NCI-H2227 (cell line): ENCODE measurements around the gene SLC12A4.
"Not testable (repeated sequence)": the region's sequence is repeated elsewhere in the genome, so short reads cannot be mapped to it uniquely, and the experiment has no call there.

Experiments used
- DNase-seq: peaks from one replicate; lab custom pipeline; 2025; ENCODE audit not compliant: unreplicated experiment; lab: John Stamatoyannopoulos, UW

The SLC12A4 gene

DNA sequence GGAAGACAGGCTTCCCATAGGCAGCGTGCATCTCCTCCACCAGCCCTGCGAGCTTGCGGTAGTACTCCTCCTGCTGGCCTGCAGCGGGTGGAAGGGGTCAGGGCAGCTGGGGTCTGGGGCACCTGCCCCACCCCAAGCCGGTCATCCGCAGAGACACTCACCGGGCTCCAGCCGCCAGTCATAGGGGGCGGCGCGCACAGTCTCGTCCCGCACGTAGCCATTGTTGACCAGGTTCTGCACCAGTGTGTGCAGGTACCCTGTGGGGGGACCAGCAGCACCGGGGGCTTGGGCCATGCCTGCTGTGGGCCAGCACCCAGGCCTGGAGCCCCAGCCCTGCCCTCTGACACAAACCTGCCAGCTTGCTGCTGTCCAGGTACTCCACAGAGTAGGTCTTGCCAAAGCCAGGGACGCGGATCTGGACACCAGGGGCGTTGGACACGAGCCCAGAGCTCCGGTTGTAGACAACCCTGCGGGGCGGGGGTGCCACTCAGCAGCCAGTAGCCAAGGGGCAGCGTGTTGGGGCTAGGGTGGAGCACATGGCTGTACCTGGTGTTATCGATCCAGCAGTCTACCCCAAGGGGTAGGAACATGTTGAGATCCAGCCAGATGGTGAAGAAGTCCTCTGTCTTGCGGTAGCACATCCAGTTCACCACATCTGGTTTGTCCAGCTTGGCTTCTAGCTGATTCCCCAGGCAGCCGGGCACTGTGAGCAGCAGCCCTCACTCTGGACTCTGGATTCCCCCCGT is 25.8 kb downstream of the SLC12A4 start:
- no peak for DNase-seq

- peak; percentile 23 for DNase-seq
These were observed 26.3 kb downstream of the SLC12A4 start for GRCh38 chr16:67942200-67942509.

DNA sequence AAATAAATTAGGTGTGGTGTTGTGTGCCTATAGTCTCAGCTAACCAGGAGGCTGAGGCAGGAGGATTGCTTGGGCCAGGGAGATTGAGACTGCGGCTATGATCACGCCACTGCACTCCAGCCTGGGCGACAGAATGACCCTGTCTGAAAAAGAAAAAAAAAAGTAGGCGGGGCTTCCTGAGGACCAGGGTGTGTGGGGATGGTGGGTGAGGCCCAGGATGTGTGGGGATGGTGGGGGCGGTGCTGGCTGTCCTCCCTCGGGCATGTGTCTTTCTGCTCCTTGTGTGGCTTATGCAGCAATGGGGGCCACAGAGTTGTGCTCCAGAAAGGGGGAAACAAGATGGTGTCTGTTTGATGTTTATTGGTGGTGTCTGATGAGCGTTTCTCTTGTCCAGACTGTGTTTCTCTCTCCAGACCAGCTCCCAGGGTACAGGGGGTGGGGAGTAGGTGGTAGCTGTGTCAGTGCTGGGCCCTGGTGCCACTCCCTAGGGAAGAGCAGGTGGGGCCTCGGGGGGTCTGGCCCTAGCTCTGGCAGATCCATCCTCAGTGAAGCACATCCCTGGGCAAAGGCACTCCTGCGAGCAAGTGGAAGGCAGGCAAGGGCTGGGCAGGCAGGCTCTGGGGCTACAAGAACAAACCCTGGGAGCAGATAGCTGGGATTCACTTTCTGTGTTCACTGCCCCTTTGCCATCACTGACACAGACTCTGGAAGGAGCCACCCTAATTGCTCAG is 26.8 kb downstream of the SLC12A4 start:
- no peak for DNase-seq

GRCh38 chr16:67940446-67941089 is 27.9 kb downstream of the SLC12A4 start:
- no peak for DNase-seq

- no peak for DNase-seq
These were observed 28.7 kb downstream of the SLC12A4 start for GRCh38 chr16:67939507-67940445.

- not testable (repeated sequence) for DNase-seq
These were observed 30.7 kb downstream of the SLC12A4 start for GRCh38 chr16:67937713-67938112.

- no peak for DNase-seq
These were observed 31.4 kb downstream of the SLC12A4 start for GRCh38 chr16:67936880-67937605.

DNA sequence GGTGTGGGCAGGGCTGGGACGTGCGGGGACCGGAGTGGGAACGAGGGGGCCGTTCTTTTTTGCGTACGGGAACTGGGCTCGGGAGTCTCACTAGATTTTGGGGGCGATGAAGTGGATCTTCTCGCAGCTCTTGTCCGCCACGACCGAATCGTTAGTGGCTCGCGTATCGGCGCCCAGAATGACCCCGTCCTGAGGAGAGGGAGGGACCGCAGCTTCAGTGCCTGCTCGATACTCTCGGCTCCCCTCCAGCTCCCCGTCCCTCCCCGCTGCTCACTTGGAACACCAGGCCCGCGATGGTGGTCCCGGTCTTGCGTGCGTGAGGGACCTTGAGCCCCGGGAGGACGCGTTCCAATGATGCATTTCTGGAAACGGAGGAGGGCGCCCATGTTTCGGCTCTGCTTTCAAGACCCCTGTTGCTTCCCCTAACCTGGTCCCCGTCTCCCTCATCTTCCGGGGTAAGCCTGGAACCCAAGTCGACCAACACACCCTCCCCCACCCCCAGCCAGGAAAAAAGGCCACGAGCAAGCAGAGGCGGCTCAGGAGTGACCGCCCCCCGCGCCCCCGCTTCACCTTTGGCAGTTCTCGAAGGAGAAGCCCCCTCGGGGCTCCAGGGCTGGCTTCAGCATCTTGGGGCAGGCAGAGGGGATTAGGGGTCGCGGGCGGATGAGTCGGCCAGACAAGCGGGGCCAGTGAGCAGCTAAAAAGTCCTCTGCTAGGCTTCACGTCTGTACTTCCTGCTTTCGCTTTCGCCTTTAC is 32.1 kb downstream of the SLC12A4 start, which contains the start of gene PSMB10:
Gene PSMB10 (minus strand): TSS at position 727 of the 756 bp plus-strand sequence. CDS start 101 bp downstream, at position 626.
- peak; percentile 60 for DNase-seq

GRCh38 chr16:67935402-67936123 is 32.9 kb downstream of the SLC12A4 start:
- DNase-seq, result peak; percentile 96

GRCh38 chr16:67935101-67935401 is 33.4 kb downstream of the SLC12A4 start:
- DNase-seq, result no peak

DNA sequence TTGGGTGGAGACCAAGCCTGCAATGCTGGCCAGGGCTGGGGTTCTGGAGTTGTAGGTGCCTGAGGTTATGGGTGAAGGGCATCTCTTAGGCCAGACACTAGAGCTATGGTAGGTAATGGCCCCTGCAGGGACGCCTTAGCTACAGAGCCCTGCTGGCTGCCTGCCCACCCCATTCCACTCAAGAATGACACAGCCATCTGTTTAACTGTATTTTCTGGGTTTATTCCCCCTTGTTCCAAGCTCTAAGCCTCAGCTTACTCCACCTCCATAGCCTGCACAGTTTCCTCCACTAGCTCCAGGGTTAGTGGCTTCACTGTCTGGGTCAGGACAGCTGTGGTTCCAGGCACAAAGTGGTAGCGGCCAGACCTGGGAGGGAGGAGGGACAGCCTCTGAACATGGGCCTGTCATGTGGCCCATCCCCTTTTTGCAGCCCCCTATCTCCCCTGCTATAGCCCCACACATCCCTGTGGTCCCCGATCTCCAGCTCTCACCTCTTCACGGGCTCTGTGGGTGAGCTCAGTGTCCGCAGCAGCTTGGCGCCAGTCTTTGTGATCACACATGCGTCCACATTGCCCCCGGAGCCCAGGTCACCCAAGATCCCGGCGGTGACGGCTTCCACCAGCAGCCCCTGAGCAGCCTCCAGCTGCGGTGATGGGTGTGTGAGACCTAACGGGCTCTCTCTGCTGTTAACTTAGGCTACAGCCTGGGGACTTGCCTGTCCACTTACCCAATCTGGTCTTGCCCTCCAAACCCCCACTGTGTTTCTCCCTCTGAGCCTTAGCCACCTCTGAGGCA is 33.9 kb downstream of the SLC12A4 start:
- no peak for DNase-seq

DNA sequence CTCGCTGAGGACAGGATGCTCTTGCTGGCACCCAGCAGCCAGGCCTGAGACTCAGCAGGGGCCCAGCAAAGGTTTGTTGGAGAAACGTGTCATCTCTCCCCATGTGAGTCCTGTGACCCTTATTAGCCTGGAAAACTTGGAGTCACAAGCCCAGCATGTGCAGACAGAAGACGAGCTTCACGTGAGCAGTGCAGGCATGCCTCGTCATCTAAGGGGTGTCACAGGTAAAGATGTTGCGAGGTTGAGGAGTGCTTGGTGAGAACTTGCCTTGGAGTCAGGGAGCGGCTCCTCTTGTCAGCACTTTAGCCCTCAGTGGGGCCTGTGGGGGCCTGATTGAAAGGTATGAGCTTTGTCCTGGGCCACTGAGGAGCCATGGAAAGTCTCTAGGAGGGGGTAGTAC is 34.6 kb downstream of the SLC12A4 start:
- DNase-seq, result no peak

- no peak for DNase-seq
These were observed 36.0 kb downstream of the SLC12A4 start for GRCh38 chr16:67932462-67932840.

GRCh38 chr16:67931712-67932461 is 36.5 kb downstream of the SLC12A4 start, which contains the start of gene CTRL:
TSS of gene CTRL (minus strand) at chr16:67931862. CDS start at chr16:67931852, 10 bp downstream.
- no peak for DNase-seq

GRCh38 chr16:67930678-67931211 is 37.7 kb downstream of the SLC12A4 start:
- no peak for DNase-seq

- no peak for DNase-seq
These were observed 38.2 kb downstream of the SLC12A4 start for GRCh38 chr16:67930191-67930590.
